AG04450 (cell line): Measurements from ENCODE around the gene POU1F1. TPM values are rescaled to one million over a fixed set of nuclear protein-coding genes. Genes with fewer than 3 reads are reported as not detected.
"Not testable (repeated sequence)": the region's sequence is repeated elsewhere in the genome, so short reads cannot be mapped to it uniquely, and the experiment has no call there.

Source experiments
- CTCF ChIA-PET: fragments of 300-600, 350-600 bp; formaldehyde crosslinking; extraction: SDS; loops from one replicate; lab custom pipeline; 2022; ENCODE audit warnings: antibody characterized with exemption, inconsistent platforms; lab: Charles Lee
- POLR2A ChIA-PET: fragments of 350-600 bp; formaldehyde crosslinking; extraction: SDS; loops from one replicate; lab custom pipeline; 2021; ENCODE audit warnings: antibody characterized with exemption, inconsistent platforms; lab: Yijun Ruan, JAX
- DNase-seq: peaks from one replicate; pipeline ENCODE4 v3.0.0-alpha.2; 2011; ENCODE audit warnings: low read depth, low spot score
- H3K27ac ChIP-seq: one replicate; pipeline ENCODE4 v1.5.1; 2012; ENCODE audit warnings: low read depth, low read length, control low read depth
- H3K27me3 ChIP-seq: one replicate; pipeline ENCODE4 v1.6.0; 2012; ENCODE audit warnings: low read length; ENCODE audit not compliant: control insufficient read depth, insufficient read depth
- H3K4me3 ChIP-seq: 2 replicates; pipeline ENCODE4 v1.5.1; 2011; ENCODE audit warnings: mild to moderate bottlenecking, low read depth, low read length, control low read depth
- H3K9me3 ChIP-seq: 2 replicates; pipeline ENCODE4 v1.5.1; 2012; ENCODE audit warnings: low read length; ENCODE audit not compliant: control insufficient read depth, insufficient read depth
- polyA plus RNA-seq: library from polyadenylated mRNA; depleted of rRNA; stranded (reverse); fragments of >200 nt; gene quantifications from 2 replicates; pipeline ENCODE4 v1.2.3, GENCODE V29; 2011
- TF ChIP-seq, protein P1 (sequence below): IDR thresholded peaks from 2 replicates; pipeline ENCODE4 v1.5.1; 2011; ENCODE audit warnings: low read depth, low read length, control low read depth, inconsistent platforms

Gene POU1F1
- polyA plus RNA-seq, 1 experiment = not detected

GRCh38 chr3:87267953-87268645, 8.3 kb downstream of the POU1F1 start:
- TF ChIP-seq, protein P1, sequence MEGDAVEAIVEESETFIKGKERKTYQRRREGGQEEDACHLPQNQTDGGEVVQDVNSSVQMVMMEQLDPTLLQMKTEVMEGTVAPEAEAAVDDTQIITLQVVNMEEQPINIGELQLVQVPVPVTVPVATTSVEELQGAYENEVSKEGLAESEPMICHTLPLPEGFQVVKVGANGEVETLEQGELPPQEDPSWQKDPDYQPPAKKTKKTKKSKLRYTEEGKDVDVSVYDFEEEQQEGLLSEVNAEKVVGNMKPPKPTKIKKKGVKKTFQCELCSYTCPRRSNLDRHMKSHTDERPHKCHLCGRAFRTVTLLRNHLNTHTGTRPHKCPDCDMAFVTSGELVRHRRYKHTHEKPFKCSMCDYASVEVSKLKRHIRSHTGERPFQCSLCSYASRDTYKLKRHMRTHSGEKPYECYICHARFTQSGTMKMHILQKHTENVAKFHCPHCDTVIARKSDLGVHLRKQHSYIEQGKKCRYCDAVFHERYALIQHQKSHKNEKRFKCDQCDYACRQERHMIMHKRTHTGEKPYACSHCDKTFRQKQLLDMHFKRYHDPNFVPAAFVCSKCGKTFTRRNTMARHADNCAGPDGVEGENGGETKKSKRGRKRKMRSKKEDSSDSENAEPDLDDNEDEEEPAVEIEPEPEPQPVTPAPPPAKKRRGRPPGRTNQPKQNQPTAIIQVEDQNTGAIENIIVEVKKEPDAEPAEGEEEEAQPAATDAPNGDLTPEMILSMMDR = no peak
- Histone ChIP-seq H3K4me3 (no peak overlapping the region), H3K9me3 (no peaks in the 10 kb centered on the region), H3K27me3 (no peaks in the 10 kb centered on the region), H3K27ac (no peak overlapping the region)
- POLR2A ChIA-PET = no interaction called here
- DNase-seq = no peak
- CTCF ChIA-PET = interaction anchor here (0.8 to 5.0 kb wide), 2 partner anchors 8 to 30 kb away, joined by 3 to 44 read pairs; no protein-coding TSS in a partner anchor

DNA sequence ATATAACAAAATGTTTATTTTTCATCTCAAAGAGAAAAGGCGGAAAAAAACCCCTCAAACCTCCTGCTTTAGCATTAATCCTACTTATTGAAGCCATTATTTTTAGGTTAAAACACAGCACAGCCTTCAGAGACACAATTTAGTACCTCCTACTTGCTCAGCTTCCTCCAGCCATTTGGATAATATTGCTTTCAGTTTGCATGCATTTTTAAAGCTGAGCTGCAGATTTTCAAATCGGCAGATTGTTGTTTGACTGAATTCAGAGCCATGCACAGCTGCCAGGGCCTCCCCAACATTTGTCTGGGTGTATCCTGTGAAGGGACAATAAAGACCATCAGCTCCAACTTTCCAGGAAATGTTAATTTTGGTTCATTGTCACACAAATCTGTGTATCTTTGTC, 14.5 kb downstream of the POU1F1 start:
- Histone ChIP-seq H3K4me3 (no peak overlapping the region), H3K27ac (no peak overlapping the region), H3K27me3 (no peaks in the 10 kb centered on the region), H3K9me3 (no peaks in the 10 kb centered on the region)
- no peak for DNase-seq
- ChIA-PET POLR2A (no interaction called here), CTCF (interaction anchor here (1.3 to 3.4 kb wide), 5 partner anchors 9 to 745 kb away, joined by 4 to 44 read pairs (median 11); no protein-coding TSS in a partner anchor)
- TF ChIP-seq, protein P1 = no peak

DNA sequence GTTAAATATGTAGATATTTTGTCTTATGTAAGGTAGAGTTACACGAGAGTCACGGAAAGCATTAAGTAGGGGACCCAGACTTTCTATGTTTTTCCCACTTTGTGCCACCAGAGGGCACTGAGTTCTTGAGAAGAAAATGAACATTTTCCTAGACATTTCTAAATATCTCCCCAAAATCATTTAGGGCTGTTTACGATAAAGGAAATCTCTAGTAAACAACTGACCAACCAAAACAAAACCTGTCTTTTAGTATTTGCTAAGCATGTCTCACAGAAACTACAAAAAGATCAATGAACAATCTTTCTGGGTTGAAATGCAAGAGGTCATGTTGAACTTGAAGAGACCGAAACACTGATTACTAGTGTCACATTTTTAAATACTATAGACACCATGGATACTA, 16.1 kb downstream of the POU1F1 start:
- POLR2A ChIA-PET = no interaction called here
- CTCF ChIA-PET = interaction anchor here (0.6 to 3.4 kb wide), 33 partner anchors 9 to 935 kb away, joined by 3 to 44 read pairs (median 7); partner anchors contain the start of gene POU1F1
- DNase-seq = peak; percentile 10

GRCh38 chr3:87250009-87250408, 26.4 kb downstream of the POU1F1 start:
- no peak overlapping the region for H3K27ac ChIP-seq
- TF ChIP-seq, protein P1 = no peak
- POLR2A ChIA-PET = no interaction called here

More for the DNA sequence above, 16.1 kb downstream of the POU1F1 start:
- Histone ChIP-seq H3K27ac (no peak overlapping the region), H3K9me3 (no peaks in the 10 kb centered on the region), H3K27me3 (no peaks in the 10 kb centered on the region), H3K4me3 (no peak overlapping the region)
- TF ChIP-seq, protein P1 = peak; percentile 79

GRCh38 chr3:87248831-87249230, 27.6 kb downstream of the POU1F1 start:
- H3K4me3 ChIP-seq = no peak overlapping the region
- POLR2A ChIA-PET = no interaction called here
- no peaks in the 10 kb centered on the region for H3K9me3 ChIP-seq
- no peak overlapping the region for H3K27ac ChIP-seq
- CTCF ChIA-PET = interaction anchor here (1.0 to 1.5 kb wide), 3 partner anchors 10 to 22 kb away, joined by 3 to 8 read pairs (median 7); partner anchors contain the start of gene CHMP2B
- TF ChIP-seq, protein P1 = no peak
- no peaks in the 10 kb centered on the region for H3K27me3 ChIP-seq
- no peak for DNase-seq

More at GRCh38 chr3:87250009-87250408, 26.4 kb downstream of the POU1F1 start:
- Histone ChIP-seq H3K4me3 (no peak overlapping the region), H3K27me3 (no peaks in the 10 kb centered on the region), H3K9me3 (no peaks in the 10 kb centered on the region)
- no peak for DNase-seq
- CTCF ChIA-PET = interaction anchor here (1.0 to 2.4 kb wide), 2 partner anchors 10 to 101 kb away, joined by 3 to 22 read pairs; no protein-coding TSS in a partner anchor

GRCh38 chr3:87248231-87248630, 28.2 kb downstream of the POU1F1 start:
- CTCF ChIA-PET = interaction anchor here (1.0 to 1.5 kb wide), 2 partner anchors 11 to 21 kb away, joined by 3 to 8 read pairs; partner anchors contain the start of gene CHMP2B

More at GRCh38 chr3:87248231-87248630, 28.2 kb downstream of the POU1F1 start:
- H3K27ac ChIP-seq, H3K27me3 ChIP-seq, POLR2A ChIA-PET, H3K9me3 ChIP-seq, H3K4me3 ChIP-seq, DNase-seq: not testable (repeated sequence)
